Mesenteric fat pad (tissue), 1 donor: ENCODE data around the gene HADHA. TPM values are rescaled to one million over a fixed set of nuclear protein-coding genes. Genes with fewer than 3 reads are reported as not detected.

Experiments
- DNase-seq: peaks from one replicate; pipeline ENCODE4 v3.0.0-alpha.2; 2020; ENCODE audit warnings: low spot score
- total RNA-seq: library from RNA; stranded (reverse); fragmentation: NEBNext Ultra II Directional; extraction: Animal tissue kit (Norgen Biotek cat#: 25700); gene quantifications from one replicate; pipeline ENCODE4 v1.2.1, GENCODE V29; 2021
- donor health status: DM: yes; HTN: yes; CAD: no.

Gene HADHA
- total RNA-seq, 1 donor from 2014 or later: 220 TPM

GRCh38 chr2:26195040-26195984, 49.1 kb downstream of the HADHA start:
- DNase-seq: no peak

- peak; percentile 51 for DNase-seq
Observed at GRCh38 chr2:26193578-26194231, 50.7 kb downstream of the HADHA start.

GRCh38 chr2:26191316-26192159, 52.9 kb downstream of the HADHA start:
- peak; percentile 72 for DNase-seq

- DNase-seq: no peak
Observed at GRCh38 chr2:26190369-26190768, 54.1 kb downstream of the HADHA start.

GRCh38 chr2:26189751-26190150, 54.7 kb downstream of the HADHA start:
- peak; percentile 37 for DNase-seq

GRCh38 chr2:26189123-26189522, 55.3 kb downstream of the HADHA start:
- DNase-seq: peak; percentile 55

GRCh38 chr2:26187537-26188104, 56.8 kb downstream of the HADHA start:
- peak; percentile 72 for DNase-seq

GRCh38 chr2:26187114-26187513, 57.3 kb downstream of the HADHA start:
- peak; percentile 86 for DNase-seq

GRCh38 chr2:26185954-26186770, 58.3 kb downstream of the HADHA start:
- peak; percentile 76 for DNase-seq

GRCh38 chr2:26185304-26185928, 59.0 kb downstream of the HADHA start:
- DNase-seq: no peak

GRCh38 chr2:26184555-26185303, 59.7 kb downstream of the HADHA start:
- peak; percentile 97 for DNase-seq

GRCh38 chr2:26184121-26184520, 60.3 kb downstream of the HADHA start:
- DNase-seq: peak; percentile 82

- DNase-seq: peak; percentile 64
Observed at GRCh38 chr2:26182887-26183630, 61.4 kb downstream of the HADHA start.

- DNase-seq: no peak
Observed at GRCh38 chr2:26182441-26182840, 62.0 kb downstream of the HADHA start.

GRCh38 chr2:26179446-26179913, 65.0 kb downstream of the HADHA start:
- DNase-seq: peak; percentile 82

GRCh38 chr2:26178746-26179436, 65.5 kb downstream of the HADHA start:
- DNase-seq: peak; percentile 87

GRCh38 chr2:26178246-26178645, 66.2 kb downstream of the HADHA start:
- DNase-seq: peak; percentile 72
